ENCODE data around the gene SMCO2. TPM values are rescaled to one million over a fixed set of nuclear protein-coding genes. Genes with fewer than 3 reads are reported as not detected.

SMCO2 gene
- total RNA-seq, 1 experiment from 2014 or later: 0.20 TPM

DNA sequence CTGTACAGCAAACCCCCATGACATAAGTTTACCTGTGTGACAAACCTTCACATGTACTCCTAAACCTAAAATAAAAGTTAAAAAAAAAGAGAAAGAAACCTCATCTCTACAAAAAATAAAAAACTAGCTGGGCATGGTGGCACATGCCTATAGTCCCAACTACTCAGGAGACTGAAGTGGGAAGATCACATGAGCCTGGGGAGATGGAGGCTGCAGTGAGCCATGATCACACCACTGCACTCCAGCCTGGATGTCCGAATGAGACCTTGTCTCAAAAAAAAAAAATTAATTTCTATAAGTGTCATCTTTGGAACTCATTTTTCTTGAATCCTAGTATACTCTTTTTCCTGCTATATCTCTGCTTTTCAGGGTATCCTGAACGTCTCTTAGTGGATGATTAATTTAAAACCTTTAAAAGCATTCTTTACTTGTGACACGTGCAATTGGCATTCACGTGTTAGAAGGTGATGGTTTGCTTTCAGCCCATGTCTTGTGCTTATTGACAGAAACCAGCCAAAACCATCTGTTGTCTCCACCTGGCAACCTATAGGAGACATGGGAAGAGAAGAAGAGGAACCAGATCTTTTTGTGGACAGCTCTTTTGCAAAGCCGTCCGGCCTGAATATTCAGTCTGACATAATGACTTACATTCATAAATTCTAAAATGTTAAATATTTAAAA is 46.9 kb downstream of the SMCO2 start:
- H3K4me3 Mint-ChIP-seq: no peak overlapping the region
- no peak overlapping the region for H3K27ac Mint-ChIP-seq
- no peak overlapping the region for H3T11ph ChIP-seq (ENCODE audit: low read length)
- H3K9me3 Mint-ChIP-seq: no peaks in the 10 kb centered on the region
- H2BK20ac ChIP-seq (ENCODE audit: low read depth, low read length, poor library complexity, severe bottlenecking): no peak overlapping the region
- H3K36me3 Mint-ChIP-seq (ENCODE audit: insufficient read depth in 1 of 3, low read depth in 3 of 3): no peaks in the 10 kb centered on the region
- H3K79me1 ChIP-seq (ENCODE audit: insufficient read depth, low read depth, low read length, poor library complexity, severe bottlenecking): no peaks in the 10 kb centered on the region
- no peaks in the 10 kb centered on the region for H3K4me1 Mint-ChIP-seq
- H3K4ac ChIP-seq (ENCODE audit: low read depth, low read length): no peak overlapping the region
- no peaks in the 10 kb centered on the region for H3K79me2 ChIP-seq (ENCODE audit: insufficient read depth, low read length)
- no peak overlapping the region for H3K14ac ChIP-seq (ENCODE audit: insufficient read depth, low read length)
- H3K27ac ChIP-seq (ENCODE audit: insufficient read length, low read depth, low read length): no peak overlapping the region
- H2AK5ac ChIP-seq (ENCODE audit: insufficient read length, low read length): no peak overlapping the region
- H4K8ac ChIP-seq (replicated peaks; ENCODE audit: insufficient read length, low read depth, low read length): no peak overlapping the region
- H2BK12ac ChIP-seq (ENCODE audit: insufficient read length, low read depth, low read length): no peak overlapping the region
- TF ChIP-seq, protein P1, sequence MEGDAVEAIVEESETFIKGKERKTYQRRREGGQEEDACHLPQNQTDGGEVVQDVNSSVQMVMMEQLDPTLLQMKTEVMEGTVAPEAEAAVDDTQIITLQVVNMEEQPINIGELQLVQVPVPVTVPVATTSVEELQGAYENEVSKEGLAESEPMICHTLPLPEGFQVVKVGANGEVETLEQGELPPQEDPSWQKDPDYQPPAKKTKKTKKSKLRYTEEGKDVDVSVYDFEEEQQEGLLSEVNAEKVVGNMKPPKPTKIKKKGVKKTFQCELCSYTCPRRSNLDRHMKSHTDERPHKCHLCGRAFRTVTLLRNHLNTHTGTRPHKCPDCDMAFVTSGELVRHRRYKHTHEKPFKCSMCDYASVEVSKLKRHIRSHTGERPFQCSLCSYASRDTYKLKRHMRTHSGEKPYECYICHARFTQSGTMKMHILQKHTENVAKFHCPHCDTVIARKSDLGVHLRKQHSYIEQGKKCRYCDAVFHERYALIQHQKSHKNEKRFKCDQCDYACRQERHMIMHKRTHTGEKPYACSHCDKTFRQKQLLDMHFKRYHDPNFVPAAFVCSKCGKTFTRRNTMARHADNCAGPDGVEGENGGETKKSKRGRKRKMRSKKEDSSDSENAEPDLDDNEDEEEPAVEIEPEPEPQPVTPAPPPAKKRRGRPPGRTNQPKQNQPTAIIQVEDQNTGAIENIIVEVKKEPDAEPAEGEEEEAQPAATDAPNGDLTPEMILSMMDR (conservative IDR thresholded peaks at IDR 0.05): no peak
- no peak overlapping the region for H4K91ac ChIP-seq (ENCODE audit: insufficient read length, low read depth, low read length)
- no peak overlapping the region for H3K18ac ChIP-seq (ENCODE audit: insufficient read length, low read depth, low read length)
- H3K9me3 ChIP-seq (ENCODE audit: control insufficient read depth, low read depth, low read length): no peaks in the 10 kb centered on the region
- no peak overlapping the region for H4K5ac ChIP-seq (ENCODE audit: insufficient read length, low read depth, low read length)
- no peaks in the 10 kb centered on the region for H3K27me3 ChIP-seq (ENCODE audit: insufficient read depth, low read length)
- H4K20me1 ChIP-seq (ENCODE audit: control insufficient read depth, insufficient read depth, insufficient read length): no peaks in the 10 kb centered on the region
- no peak overlapping the region for H2BK15ac ChIP-seq (ENCODE audit: low read depth, low read length)
- H3K23ac ChIP-seq (ENCODE audit: insufficient read length, low read depth, low read length): no peak overlapping the region
- WGBS (ENCODE audit: extremely low coverage, insufficient read length, low lambda C conversion rate): no CpG with 5 or more reads among the region's 6 CpGs
- no peaks in the 10 kb centered on the region for H3K23me2 ChIP-seq (ENCODE audit: insufficient read length, low read depth, low read length, poor library complexity, severe bottlenecking)
- no peak overlapping the region for H3K9ac ChIP-seq (ENCODE audit: extremely low read depth, insufficient read length, low read length)
- H3K4me1 ChIP-seq (ENCODE audit: insufficient read depth, low read length): no peaks in the 10 kb centered on the region
- H3K4me2 ChIP-seq (ENCODE audit: insufficient read depth, insufficient read length, low read length): no peak overlapping the region
- DNase-seq: no peak
- no peak overlapping the region for H2AFZ ChIP-seq (ENCODE audit: low read length)
- H2BK5ac ChIP-seq (ENCODE audit: insufficient read length, low read length): no peak overlapping the region
- H3K56ac ChIP-seq (ENCODE audit: insufficient read length, low read depth, low read length): no peak overlapping the region
- H3K27me3 Mint-ChIP-seq (ENCODE audit: low read depth): no peaks in the 10 kb centered on the region
- H2BK120ac ChIP-seq (ENCODE audit: low read depth, low read length, poor library complexity, severe bottlenecking): no peak overlapping the region
